ENCODE measurements around the gene TMEM163.

GRCh38 chr2:134621939-134622705 lies 96.7 kb downstream of the TMEM163 start:
- no peak for TF ChIP-seq CTCF (IDR thresholded peaks at IDR 0.05; ENCODE audit: low read length)
- TF ChIP-seq EZH2 (IDR thresholded peaks at IDR 0.05; ENCODE audit: borderline replicate concordance, low read length) = no peak

Data from OCI-LY1 (cell line).